K562 (cell line): Measurements from ENCODE around the gene KIN. TPM values are rescaled to one million over a fixed set of nuclear protein-coding genes. Genes with fewer than 3 reads are reported as not detected.
A peak's percentile ranks its signal among the peaks of the same experiment; 100 is the strongest.
"Not testable (repeated sequence)": the region's sequence is repeated elsewhere in the genome, so short reads cannot be mapped to it uniquely, and the experiment has no call there.

Experiments
- ATAC-seq: fragments of 200-7000 bp; cut with Tn5 transposase; 3 replicates; pipeline ENCODE4 v1.9.1; 2020; ENCODE audit warnings: moderate library complexity
- BruUV-seq: library from RNA; stranded (reverse); fragments of 400-500 nt; replicated peaks from 2 replicates; lab custom pipeline; 2021; lab: Mats Ljungman, UMichigan
- CTCF ChIA-PET: fragments of 300-600 bp; formaldehyde crosslinking; extraction: SDS; loops from one replicate; lab custom pipeline; 2021; ENCODE audit warnings: low intra/inter-chr PET ratio; lab: Yijun Ruan, JAX
- POLR2A ChIA-PET: fragments of 300-600, 350-650 bp; sonication (Branson Sonifier 250); formaldehyde crosslinking; extraction: SDS; loops from one replicate; lab custom pipeline; 2021; ENCODE audit warnings: antibody characterized with exemption, inconsistent platforms; lab: Yijun Ruan, JAX
- DNase-seq, 4 experiments: peaks; one replicate each; pipeline versions ENCODE4 v3.0.0 to v3.0.0-alpha.2; 2011 to 2018; ENCODE audit warnings: low spot score in 3 of 4, mixed read lengths in 3 of 4; ENCODE audit errors: extremely low read depth in 1 of 4
- FAIRE-seq: peaks from 2 replicates; lab custom pipeline; 2011; peaks lifted over from hg19 to GRCh38; lab: Jason Lieb, UNC
- H2AFZ ChIP-seq: 2 replicates; pipeline ENCODE4 v1.6.0; 2011; ENCODE audit warnings: low read depth, low read length, control low read depth, inconsistent platforms
- H3K27ac ChIP-seq: fragments of 200-600 bp; 3 replicates; pipeline ENCODE4 v1.8.0; 2011; ENCODE audit warnings: low read depth, mild to moderate bottlenecking, control low read depth, inconsistent platforms, low read length, moderate library complexity, mixed read lengths; ENCODE audit errors: extremely low read depth
- H3K27me3 ChIP-seq, 2 experiments: fragments of 300-600 bp in 1 of 2; 2 replicates in 1 of 2; 3 replicates in 1 of 2; pipeline versions ENCODE4 v1.6.0 to v1.8.0; 2011; ENCODE audit warnings: inconsistent platforms in 2 of 2, low read length in 2 of 2, mild to moderate bottlenecking in 1 of 2, mixed read lengths in 1 of 2, moderate library complexity in 1 of 2; ENCODE audit not compliant: control insufficient read depth in 2 of 2, insufficient read depth in 2 of 2
- H3K36me3 ChIP-seq: fragments of 300-600 bp; 3 replicates; pipeline ENCODE4 v1.8.0; 2011; ENCODE audit warnings: mild to moderate bottlenecking, low read length, inconsistent platforms; ENCODE audit not compliant: control insufficient read depth, insufficient read depth
- H3K4me1 ChIP-seq, 2 experiments: fragments of 200-600 bp in 1 of 2; replicated peaks in 1 of 2; 2 replicates in 1 of 2; 3 replicates in 1 of 2; pipeline versions ENCODE4 v1.5.1 to v1.8.0; 2011; ENCODE audit warnings: inconsistent platforms in 2 of 2, low read length in 2 of 2, mild to moderate bottlenecking in 1 of 2, mixed read lengths in 1 of 2, moderate library complexity in 1 of 2; ENCODE audit not compliant: control insufficient read depth in 2 of 2, insufficient read depth in 2 of 2
- H3K4me2 ChIP-seq: 2 replicates; pipeline ENCODE4 v1.6.1; 2011; ENCODE audit warnings: low read length, control low read depth, inconsistent platforms, mixed read lengths; ENCODE audit not compliant: insufficient read depth
- H3K4me3 ChIP-seq: fragments of 200-600 bp; sonication (generic), shearing (Covaris generic); 2 replicates; pipeline ENCODE4 v1.5.1; 2016; ENCODE audit warnings: control low read depth, inconsistent platforms
- H3K79me2 ChIP-seq: fragments of 200-600 bp; 3 replicates; pipeline ENCODE4 v1.8.0; 2011; ENCODE audit warnings: low read length, inconsistent platforms; ENCODE audit not compliant: control insufficient read depth, insufficient read depth
- H3K9ac ChIP-seq, 2 experiments: 2 replicates each; pipeline versions ENCODE4 v1.6.0 to v1.6.1; 2011; ENCODE audit warnings: low read depth in 2 of 2, low read length in 2 of 2, control low read depth in 1 of 2, inconsistent platforms in 1 of 2, mild to moderate bottlenecking in 1 of 2, mixed read lengths in 1 of 2; ENCODE audit not compliant: insufficient read depth in 1 of 2
- H3K9me1 ChIP-seq: one replicate; pipeline ENCODE4 v1.6.0; 2011; ENCODE audit warnings: inconsistent platforms, mild to moderate bottlenecking, low read length, moderate library complexity; ENCODE audit not compliant: control insufficient read depth, insufficient read depth
- H3K9me3 ChIP-seq: replicated peaks from 2 replicates; pipeline ENCODE4 v1.5.1; 2011; ENCODE audit warnings: low read depth, low read length, inconsistent platforms; ENCODE audit not compliant: control insufficient read depth, insufficient read depth
- H4K20me1 ChIP-seq: replicated peaks from 2 replicates; pipeline ENCODE4 v1.6.1; 2011; ENCODE audit warnings: low read length, inconsistent platforms, mixed read lengths; ENCODE audit not compliant: control insufficient read depth, insufficient read depth
- CTCF ChIP-seq, 3 experiments: IDR thresholded peaks in 2 of 3; conservative IDR thresholded peaks in 1 of 3; 2 replicates each; pipeline ENCODE4 v1.5.1; 2011 to 2012; ENCODE audit warnings: low read length in 3 of 3, mild to moderate bottlenecking in 3 of 3, control low read depth in 2 of 3, improper control_type of control experiment in 1 of 3, inconsistent platforms in 1 of 3, low read depth in 1 of 3, mixed read lengths in 1 of 3, moderate library complexity in 1 of 3; ENCODE audit not compliant: insufficient read depth in 2 of 3
- FOXA3 ChIP-seq, 2 experiments: fragments of 450-650 bp in 1 of 2; sonication (generic) in 1 of 2; formaldehyde crosslinking; IDR thresholded peaks in 1 of 2; conservative IDR thresholded peaks in 1 of 2; 2 replicates each; pipeline versions ENCODE4 v1.4.0 to v1.8.0; 2020 to 2022; ENCODE audit warnings: mild to moderate bottlenecking in 2 of 2, missing genetic modification reagents in 1 of 2
- MTA3 ChIP-seq: fragments of 450-650 bp; formaldehyde crosslinking; IDR thresholded peaks from 2 replicates; pipeline ENCODE4 v1.6.1; 2017; ENCODE audit warnings: mild to moderate bottlenecking, borderline replicate concordance
- ZNF384 ChIP-seq: IDR thresholded peaks from 2 replicates; pipeline ENCODE4 v1.6.1; 2012; ENCODE audit warnings: low read depth, low read length, improper control_type of control experiment
- WGBS: fragments of 100-300 bp; shearing (Covaris generic); methylation state at CpG from one replicate; pipeline ENCODE4 v1.1.6; 2016; ENCODE audit warnings: low coverage, mixed read lengths; ENCODE audit not compliant: insufficient coverage; ENCODE audit errors: missing lambda C conversion rate; 5-methylcytosine and 5-hydroxymethylcytosine counted together
- in situ Hi-C: fragments of 300-500 bp; cut with MboI; formaldehyde crosslinking; loops from 4 replicates; pipeline ENCODE4 v1.15.0; 2018; ENCODE audit warnings: inconsistent platforms, mixed read lengths
- intact Hi-C: fragments of 100-400 bp; cut with micrococcal nuclease; formaldehyde crosslinking; loops from 2 replicates; pipeline ENCODE4 v1.14.2; 2022
- polyA plus RNA-seq, 8 experiments: library from polyadenylated mRNA; depleted of rRNA in 4 of 8; stranded (reverse) in 5 of 8; unstranded in 3 of 8; fragments of >200 nt; fragmentation: Nextera tagmentation in 2 of 8; fragmentation: Illumina TruSeq in 1 of 8; extraction: Ambion mirVana in 2 of 8; extraction: Trizol in 1 of 8; gene quantifications; 2 replicates each; pipeline versions ENCODE4 v1.2.1 to v1.2.3, GENCODE V29; 2011 to 2014; ENCODE audit warnings: inconsistent platforms in 1 of 8, missing spikeins in 1 of 8
- total RNA-seq, 7 experiments: library from RNA; depleted of rRNA in 6 of 7; stranded (reverse); fragments of >200 nt in 6 of 7; fragmentation: Illumina TruSeq in 2 of 7; extraction: Trizol in 2 of 7; gene quantifications; 2 replicates each; pipeline versions ENCODE4 v1.2.1 to v1.2.3, GENCODE V29; 2011 to 2021; ENCODE audit warnings: low replicate concordance in 1 of 7

KIN gene
- total and polyA plus RNA-seq, 9 of the 15 experiments (the other 6 are each of a cell fraction or from before 2014, with no cell fraction given), result 11.7 to 35.6 (median 16.0) TPM

- FAIRE-seq (no peak), DNase-seq (peak in 1 of 4 experiments; percentile 22), ATAC-seq (no peak)
- H3K79me2 ChIP-seq, result peaks cover 28% of the 10 kb centered on the region
- intact Hi-C loops, result no loop called here
- POLR2A ChIA-PET, result interaction anchor here (0.6 to 3.4 kb wide), 10 partner anchors 8 to 1474 kb away, joined by 3 to 19 read pairs (median 8); partner anchors contain the start of genes ATP5F1C and KIN
- peak overlapping the region; percentile 88 for H3K4me3 ChIP-seq
- H2AFZ ChIP-seq, result peak overlapping the region; percentile 100
- no peaks in the 10 kb centered on the region for H3K9me3 ChIP-seq
- CTCF ChIA-PET, result no interaction called here
- peaks cover 13% of the 10 kb centered on the region; the same call in 1 of the 2 replicates for H4K20me1 ChIP-seq
- no TSS peak for BruUV-seq
- in situ Hi-C loops, result no loop called here
- H3K27ac ChIP-seq, result peak overlapping the region; percentile 47
- 16% methylated on average over 12 of the region's 12 CpGs for WGBS
- no peaks in the 10 kb centered on the region for H3K9me1 ChIP-seq
- no peak for TF ChIP-seq MTA3
- TF ChIP-seq ZNF384, result peak; percentile 42; the same call in 1 of the 2 replicates
- peaks cover 17% of the 10 kb centered on the region; the same call in 2 of the 3 replicates for H3K36me3 ChIP-seq
- peak overlapping the region; percentile 98 for H3K4me2 ChIP-seq
- peaks cover 7 to 13% of the 10 kb centered on the region in 2 experiments for H3K4me1 ChIP-seq
- H3K9ac ChIP-seq, result peak overlapping the region; percentile 80 to 84; a peak in 3 of 4 replicates
- no peaks in the 10 kb centered on the region for H3K27me3 ChIP-seq
Observed at GRCh38 chr10:7817576-7817975, 29.8 kb upstream of the KIN start.

GRCh38 chr10:7813481-7813880 is 25.7 kb upstream of the KIN start:
- BruUV-seq, result no TSS peak
- no peaks in the 10 kb centered on the region for H3K9me3 ChIP-seq
- FAIRE-seq, result no peak
- peaks cover 4% of the 10 kb centered on the region for H3K79me2 ChIP-seq
- H4K20me1 ChIP-seq, result peaks cover 8% of the 10 kb centered on the region; the same call in 1 of the 2 replicates
- no peaks in the 10 kb centered on the region for H3K27me3 ChIP-seq
- TF ChIP-seq FOXA3 (CRISPR knock-in tag; conservative IDR thresholded peaks at IDR 0.05 in 1 of 2, IDR thresholded peaks at IDR 0.05 in 1 of 2), result no peak
- TF ChIP-seq CTCF (IDR thresholded peaks at IDR 0.05 in 2 of 3, conservative IDR thresholded peaks at IDR 0.05 in 1 of 3; ENCODE audit: insufficient read depth in 2 of 3, low read depth in 1 of 3, low read length in 3 of 3), result peak in 2 of 3 experiments; percentile 12 to 16; a peak in 1 of 6 replicates
- ChIA-PET CTCF (no interaction called here), POLR2A (interaction anchor here (0.6 to 1.7 kb wide), 2 partner anchors 18 to 54 kb away, joined by 3 to 5 read pairs; no protein-coding TSS in a partner anchor)
- DNase-seq, result peak in 3 of 4 experiments; percentile 21 to 33 (median 24)
- peak; percentile 43 for ATAC-seq
- no peak overlapping the region for H3K9ac ChIP-seq
- H3K9me1 ChIP-seq, result no peaks in the 10 kb centered on the region
- H3K36me3 ChIP-seq, result no peaks in the 10 kb centered on the region
- H2AFZ ChIP-seq, result no peak overlapping the region
- H3K4me3 ChIP-seq, result no peak overlapping the region
- 42% methylated on average over 2 of the region's 3 CpGs for WGBS
- H3K4me1 ChIP-seq, result peaks cover 2 to 9% of the 10 kb centered on the region in 2 experiments
- in situ Hi-C loops (no loop called here), intact Hi-C loops (no loop called here)
- H3K27ac ChIP-seq, result no peak overlapping the region
- no peak overlapping the region for H3K4me2 ChIP-seq

- BruUV-seq, H3K9me3 ChIP-seq, intact Hi-C loops, in situ Hi-C loops, H3K79me2 ChIP-seq, DNase-seq, H3K4me1 ChIP-seq, H3K27me3 ChIP-seq, H3K9me1 ChIP-seq, FAIRE-seq, H3K4me2 ChIP-seq, H3K4me3 ChIP-seq, H2AFZ ChIP-seq, H3K27ac ChIP-seq, ATAC-seq, CTCF ChIA-PET, H4K20me1 ChIP-seq, H3K9ac ChIP-seq: not testable (repeated sequence)
- POLR2A ChIA-PET, result interaction anchor here (0.6 to 1.3 kb wide), 3 partner anchors 9 to 24 kb away, joined by 3 to 4 read pairs (median 3); partner anchors contain the start of genes ATP5F1C and KIN
- WGBS, result 31% methylated on average over 7 of the region's 7 CpGs
- peaks cover 13% of the 10 kb centered on the region; the same call in 1 of the 3 replicates for H3K36me3 ChIP-seq
Observed at GRCh38 chr10:7811743-7812142, 23.9 kb upstream of the KIN start.
